IMR-90 (cell line): ENCODE results near the gene NNMT. TPM values are rescaled to one million over a fixed set of nuclear protein-coding genes. Genes with fewer than 3 reads are reported as not detected.

Source experiments
- ATAC-seq: fragments of 200-7000 bp; cut with Tn5 transposase; 2 replicates; pipeline ENCODE4 v1.9.1; 2020; ENCODE audit warnings: low read depth, mild to moderate bottlenecking, moderate library complexity
- BruUV-seq: library from RNA; stranded (reverse); fragments of 400-500 nt; replicated peaks from 2 replicates; lab custom pipeline; 2021; lab: Mats Ljungman, UMichigan
- CTCF ChIA-PET: fragments of 300-600 bp; formaldehyde crosslinking; extraction: SDS; loops from one replicate; lab custom pipeline; 2021; ENCODE audit warnings: antibody characterized with exemption; lab: Yijun Ruan, JAX
- POLR2A ChIA-PET: fragments of 300-600 bp; sonication (Branson Sonifier 250); formaldehyde crosslinking; loops from one replicate; lab custom pipeline; 2022; ENCODE audit warnings: antibody characterized with exemption; ENCODE audit not compliant: unreplicated experiment; lab: Charles Lee
- DNase-seq: peaks from one replicate; pipeline ENCODE4 v3.0.0; 2013
- H2AFZ ChIP-seq: replicated peaks from 2 replicates; pipeline ENCODE3; 2013; ENCODE audit warnings: low read length, mild to moderate bottlenecking; ENCODE audit not compliant: poor library complexity
- H2AK5ac ChIP-seq: 2 replicates; pipeline ENCODE4 v1.6.1; 2013; ENCODE audit warnings: low read depth, low read length, inconsistent platforms
- H2AK9ac ChIP-seq: replicated peaks from 2 replicates; pipeline ENCODE3; 2013; ENCODE audit warnings: mild to moderate bottlenecking, low read depth, low read length, moderate library complexity; ENCODE audit not compliant: poor library complexity
- H2BK120ac ChIP-seq: 2 replicates; pipeline ENCODE4 v1.6.1; 2013; ENCODE audit warnings: low read depth, low read length, inconsistent platforms
- H2BK15ac ChIP-seq: 3 replicates; pipeline ENCODE4 v1.6.1; 2013; ENCODE audit warnings: low read depth, low read length, inconsistent platforms
- H2BK20ac ChIP-seq: 2 replicates; pipeline ENCODE4 v1.6.1; 2013; ENCODE audit warnings: low read depth, mild to moderate bottlenecking, inconsistent platforms, low read length, moderate library complexity
- H2BK5ac ChIP-seq: 2 replicates; pipeline ENCODE4 v1.6.1; 2013; ENCODE audit warnings: mild to moderate bottlenecking, low read depth, low read length, inconsistent platforms; ENCODE audit not compliant: poor library complexity, severe bottlenecking
- H3K14ac ChIP-seq: replicated peaks from 2 replicates; pipeline ENCODE4 v1.6.1; 2013; ENCODE audit warnings: low read depth, low read length, inconsistent platforms
- H3K18ac ChIP-seq: 2 replicates; pipeline ENCODE4 v1.6.1; 2013; ENCODE audit warnings: low read depth, low read length, control low read depth
- H3K23ac ChIP-seq: 2 replicates; pipeline ENCODE4 v1.6.1; 2013; ENCODE audit warnings: low read depth, low read length, inconsistent platforms
- H3K27ac ChIP-seq: 2 replicates; pipeline ENCODE4 v1.5.1; 2013; ENCODE audit warnings: mild to moderate bottlenecking, control low read depth, low read length; ENCODE audit not compliant: insufficient read depth
- H3K27me3 ChIP-seq: 2 replicates; pipeline ENCODE4 v1.6.1; 2013; ENCODE audit warnings: low read length; ENCODE audit not compliant: control insufficient read depth, insufficient read depth
- H3K36me3 ChIP-seq: 2 replicates; pipeline ENCODE4 v1.6.1; 2013; ENCODE audit warnings: low read length, mixed read lengths; ENCODE audit not compliant: control insufficient read depth, insufficient read depth
- H3K4ac ChIP-seq: 2 replicates; pipeline ENCODE4 v1.6.1; 2013; ENCODE audit warnings: low read depth, low read length, inconsistent platforms
- H3K4me1 ChIP-seq: 2 replicates; pipeline ENCODE4 v1.6.1; 2013; ENCODE audit warnings: low read length, mixed read lengths; ENCODE audit not compliant: control insufficient read depth, insufficient read depth
- H3K4me2 ChIP-seq: 2 replicates; pipeline ENCODE4 v1.6.1; 2013; ENCODE audit warnings: low read depth, mild to moderate bottlenecking, control low read depth, low read length, moderate library complexity
- H3K4me3 ChIP-seq: 2 replicates; pipeline ENCODE4 v1.5.1; 2013; ENCODE audit warnings: low read depth, mild to moderate bottlenecking, control low read depth, low read length, moderate library complexity; ENCODE audit not compliant: insufficient read depth
- H3K56ac ChIP-seq: 2 replicates; pipeline ENCODE4 v1.6.1; 2013; ENCODE audit warnings: low read length, inconsistent platforms; ENCODE audit not compliant: insufficient read depth; ENCODE audit errors: extremely low read depth
- H3K79me1 ChIP-seq, 2 experiments: 2 replicates each; pipeline ENCODE4 v1.6.1; 2013; ENCODE audit warnings: low read length in 2 of 2, inconsistent platforms in 1 of 2, low read depth in 1 of 2
- H3K9ac ChIP-seq: 2 replicates; pipeline ENCODE4 v1.6.1; 2013; ENCODE audit warnings: low read depth, low read length, control low read depth
- H3K9me1 ChIP-seq: 2 replicates; pipeline ENCODE4 v1.6.1; 2013; ENCODE audit warnings: low read length, inconsistent platforms; ENCODE audit not compliant: insufficient read depth
- H3K9me3 ChIP-seq: 2 replicates; pipeline ENCODE4 v1.6.1; 2013; ENCODE audit warnings: low read length; ENCODE audit not compliant: control insufficient read depth, insufficient read depth
- H4K20me1 ChIP-seq: 2 replicates; pipeline ENCODE4 v1.6.1; 2013; ENCODE audit warnings: low read length, inconsistent platforms; ENCODE audit not compliant: insufficient read depth
- H4K5ac ChIP-seq: 2 replicates; pipeline ENCODE4 v1.6.1; 2013; ENCODE audit warnings: mild to moderate bottlenecking, low read depth, low read length, control low read depth
- H4K8ac ChIP-seq, 2 experiments: 2 replicates each; pipeline ENCODE4 v1.6.1; 2013; ENCODE audit warnings: low read depth in 2 of 2, low read length in 2 of 2, control low read depth in 1 of 2, inconsistent platforms in 1 of 2
- H4K91ac ChIP-seq: 2 replicates; pipeline ENCODE4 v1.6.1; 2013; ENCODE audit warnings: low read depth, low read length, inconsistent platforms; ENCODE audit not compliant: insufficient read depth
- CHD1 ChIP-seq: IDR thresholded peaks from 2 replicates; pipeline ENCODE4 v1.6.1; 2012; ENCODE audit warnings: low read depth, low read length, improper control_type of control experiment
- CTCF ChIP-seq: conservative IDR thresholded peaks from 2 replicates; pipeline ENCODE4 v1.5.1; 2012; ENCODE audit warnings: mild to moderate bottlenecking, low read depth, low read length, improper control_type of control experiment
- FOS ChIP-seq: fragments of 150-350 bp; IDR thresholded peaks from 2 replicates; pipeline ENCODE4 v1.6.1; 2016; ENCODE audit warnings: low read depth, low read length
- RCOR1 ChIP-seq: IDR thresholded peaks from 2 replicates; pipeline ENCODE4 v1.6.1; 2012; ENCODE audit warnings: mild to moderate bottlenecking, low read length, improper control_type of control experiment; ENCODE audit not compliant: insufficient replicate concordance
- RFX5 ChIP-seq: IDR thresholded peaks from 2 replicates; pipeline ENCODE4 v1.8.0; 2012; ENCODE audit warnings: low read depth, mild to moderate bottlenecking, low read length, moderate library complexity
- USF2 ChIP-seq: fragments of 150-350 bp; IDR thresholded peaks from 2 replicates; pipeline ENCODE4 v1.6.1; 2017; ENCODE audit warnings: mild to moderate bottlenecking, antibody characterized with exemption, low read length, low read depth
- WGBS, 2 experiments: methylation state at CpG; one replicate each; pipeline versions ENCODE4 v1.1.5 to v1.1.7; 2013; ENCODE audit warnings: missing lambda C conversion rate in 2 of 2; ENCODE audit not compliant: insufficient read length in 1 of 2; ENCODE audit errors: extremely low coverage in 2 of 2; 5-methylcytosine and 5-hydroxymethylcytosine counted together
- dilution Hi-C: fragments of 300-500 bp; cut with HindIII; formaldehyde crosslinking; loops from one replicate; pipeline ENCODE4 v1.14.3; 2018; ENCODE audit warnings: low sequenced_read_pairs; ENCODE audit not compliant: unreplicated experiment
- in situ Hi-C: fragments of 300-500 bp; cut with MboI; formaldehyde crosslinking; loops from 3 replicates; pipeline ENCODE4 v1.14.3; 2019; ENCODE audit warnings: low sequenced_read_pairs, inconsistent platforms, mixed read lengths
- intact Hi-C: fragments of 100-400 bp; cut with micrococcal nuclease; formaldehyde crosslinking; loops from 2 replicates; pipeline ENCODE4 v1.10.0; 2022
- polyA plus RNA-seq, 3 experiments: library from polyadenylated mRNA; depleted of rRNA; stranded (reverse); fragments of >200 nt; gene quantifications; 2 replicates each; pipeline ENCODE4 v1.2.3, GENCODE V29; 2012; ENCODE audit warnings: low replicate concordance in 1 of 3
- total RNA-seq: library from RNA; depleted of rRNA; stranded (reverse); fragments of >200 nt; gene quantifications from 2 replicates; pipeline ENCODE4 v1.2.3, GENCODE V29; 2012

NNMT gene
- total and polyA plus RNA-seq, 2 of the 4 experiments (the other 2 are of a cell fraction) = 79.7 to 108 TPM

GRCh38 chr11:114253771-114254170 is 42.4 kb upstream of the NNMT start:
- no peak overlapping the region for H4K5ac ChIP-seq
- H3K27ac ChIP-seq = no peak overlapping the region
- DNase-seq (no peak), ATAC-seq (no peak)
- H2AFZ ChIP-seq = no peak overlapping the region
- no peak overlapping the region for H2BK15ac ChIP-seq
- no CpG with 5 or more reads among the region's 2 CpGs for WGBS, 2 experiments
- no peaks in the 10 kb centered on the region for H3K79me1 ChIP-seq
- no peak overlapping the region for H3K18ac ChIP-seq
- no peak overlapping the region for H2BK20ac ChIP-seq
- no peak overlapping the region for H3K4ac ChIP-seq
- no peak overlapping the region for H2BK5ac ChIP-seq
- intact Hi-C loops = no loop called here
- no peak overlapping the region for H3K56ac ChIP-seq
- ChIA-PET CTCF (no interaction called here), POLR2A (no interaction called here)
- H4K20me1 ChIP-seq = no peaks in the 10 kb centered on the region
- no peak overlapping the region for H4K91ac ChIP-seq
- H2AK5ac ChIP-seq = no peak overlapping the region
- H3K9ac ChIP-seq = no peak overlapping the region
- H3K14ac ChIP-seq = no peak overlapping the region
- dilution Hi-C loops = no loop called here
- no peak overlapping the region for H3K4me2 ChIP-seq
- TF ChIP-seq USF2 (no peak), CHD1 (no peak), RFX5 (no peak), RCOR1 (no peak), CTCF (no peak), FOS (no peak)
- H3K9me3 ChIP-seq = no peaks in the 10 kb centered on the region
- BruUV-seq = no TSS peak
- in situ Hi-C loops = no loop called here
- H2AK9ac ChIP-seq = no peak overlapping the region
- no peaks in the 10 kb centered on the region for H3K36me3 ChIP-seq
- H3K9me1 ChIP-seq = no peaks in the 10 kb centered on the region
- no peak overlapping the region for H2BK120ac ChIP-seq
- H4K8ac ChIP-seq = no peak overlapping the region
- H3K23ac ChIP-seq = no peak overlapping the region
- H3K27me3 ChIP-seq = peaks cover 27% of the 10 kb centered on the region; the same call in 1 of the 2 replicates
- H3K4me1 ChIP-seq = no peaks in the 10 kb centered on the region
- H3K4me3 ChIP-seq = no peak overlapping the region
